ENCODE results near the gene UGT1A5. TPM values are rescaled to one million over a fixed set of nuclear protein-coding genes. Genes with fewer than 3 reads are reported as not detected.

Gene UGT1A5
- total and polyA plus RNA-seq, 2 of the 13 experiments (the other 11 are each of a cell fraction or from before 2014, with no cell fraction given), result not detected

- TF ChIP-seq, protein P1, sequence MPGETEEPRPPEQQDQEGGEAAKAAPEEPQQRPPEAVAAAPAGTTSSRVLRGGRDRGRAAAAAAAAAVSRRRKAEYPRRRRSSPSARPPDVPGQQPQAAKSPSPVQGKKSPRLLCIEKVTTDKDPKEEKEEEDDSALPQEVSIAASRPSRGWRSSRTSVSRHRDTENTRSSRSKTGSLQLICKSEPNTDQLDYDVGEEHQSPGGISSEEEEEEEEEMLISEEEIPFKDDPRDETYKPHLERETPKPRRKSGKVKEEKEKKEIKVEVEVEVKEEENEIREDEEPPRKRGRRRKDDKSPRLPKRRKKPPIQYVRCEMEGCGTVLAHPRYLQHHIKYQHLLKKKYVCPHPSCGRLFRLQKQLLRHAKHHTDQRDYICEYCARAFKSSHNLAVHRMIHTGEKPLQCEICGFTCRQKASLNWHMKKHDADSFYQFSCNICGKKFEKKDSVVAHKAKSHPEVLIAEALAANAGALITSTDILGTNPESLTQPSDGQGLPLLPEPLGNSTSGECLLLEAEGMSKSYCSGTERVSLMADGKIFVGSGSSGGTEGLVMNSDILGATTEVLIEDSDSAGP (CRISPR knock-in tag; IDR thresholded peaks at IDR 0.05; ENCODE audit: borderline replicate concordance), result 0 out of 2 replicates have a peak, but pooled peaks have one; percentile 36
- TF ChIP-seq ZFX (CRISPR knock-in tag; IDR thresholded peaks at IDR 0.05; ENCODE audit: low read depth) (peak; percentile 68), ZNF230 (CRISPR knock-in tag; IDR thresholded peaks at IDR 0.05) (no peak), HOXA9 (CRISPR knock-in tag; IDR thresholded peaks at IDR 0.05; ENCODE audit: borderline replicate concordance) (no peak), HIVEP1 (CRISPR knock-in tag; IDR thresholded peaks at IDR 0.05) (peak; percentile 60; the same call in 1 of the 2 replicates), ZMYM2 (CRISPR knock-in tag; IDR thresholded peaks at IDR 0.05) (peak; percentile 66; the same call in 1 of the 2 replicates), ZNF225 (CRISPR knock-in tag; IDR thresholded peaks at IDR 0.05) (peak; percentile 5; the same call in 1 of the 2 replicates), CENPX (CRISPR knock-in tag; IDR thresholded peaks at IDR 0.05) (no peak), ZNF292 (CRISPR knock-in tag; IDR thresholded peaks at IDR 0.05; ENCODE audit: borderline replicate concordance, low read depth) (peak; percentile 31; the same call in 1 of the 2 replicates), ZNF740 (CRISPR knock-in tag; IDR thresholded peaks at IDR 0.05) (0 out of 2 replicates have a peak, but pooled peaks have one; percentile 20), KDM5B (CRISPR knock-in tag; IDR thresholded peaks at IDR 0.05; ENCODE audit: borderline replicate concordance) (peak; percentile 41; the same call in 1 of the 2 replicates), RXRA (CRISPR knock-in tag; IDR thresholded peaks at IDR 0.05) (0 out of 2 replicates have a peak, but pooled peaks have one; percentile 6), ZNF773 (CRISPR knock-in tag; IDR thresholded peaks at IDR 0.05; ENCODE audit: borderline replicate concordance) (no peak), KDM1A (CRISPR knock-in tag; IDR thresholded peaks at IDR 0.05) (0 out of 2 replicates have a peak, but pooled peaks have one; percentile 39), ATM (IDR thresholded peaks at IDR 0.05; ENCODE audit: borderline replicate concordance) (no peak), HNF4G (IDR thresholded peaks at IDR 0.05; ENCODE audit: borderline replicate concordance, low read depth, low read length) (0 out of 2 replicates have a peak, but pooled peaks have one; percentile 40), HNF4G (CRISPR knock-in tag; IDR thresholded peaks at IDR 0.05; ENCODE audit: borderline replicate concordance, low read depth) (no peak), NBN (conservative IDR thresholded peaks at IDR 0.05) (no peak), HOXA7 (CRISPR knock-in tag; IDR thresholded peaks at IDR 0.05) (no peak), UBTF (CRISPR knock-in tag; IDR thresholded peaks at IDR 0.05) (0 out of 2 replicates have a peak, but pooled peaks have one; percentile 16), ZMYM3 (CRISPR knock-in tag; IDR thresholded peaks at IDR 0.05) (peak; percentile 70)
These were observed 105.4 kb downstream of the UGT1A5 start (continued) for GRCh38 chr2:233817995-233818638.

Measured in HepG2 (cell line).